MM.1S (cell line): ENCODE results near the gene SUSD4.

Experiments used
- EZH2 ChIP-seq: fragments of 300-600 bp; sonication (generic); optimal IDR thresholded peaks from 2 replicates; pipeline ENCODE3; 2017; ENCODE audit warnings: low read depth, mild to moderate bottlenecking, antibody characterized with exemption, low read length, mixed read lengths
- EZH2phosphoT487 ChIP-seq: fragments of 300-600 bp; sonication (generic); IDR thresholded peaks from 2 replicates; pipeline ENCODE4 v1.6.1; 2018; ENCODE audit warnings: antibody characterized with exemption, low read length
- TF ChIP-seq, protein P1 (sequence below): fragments of 300-600 bp; sonication (generic); IDR thresholded peaks from 2 replicates; pipeline ENCODE4 v1.5.1; 2016; ENCODE audit warnings: antibody characterized with exemption, low read length, mixed read lengths

DNA sequence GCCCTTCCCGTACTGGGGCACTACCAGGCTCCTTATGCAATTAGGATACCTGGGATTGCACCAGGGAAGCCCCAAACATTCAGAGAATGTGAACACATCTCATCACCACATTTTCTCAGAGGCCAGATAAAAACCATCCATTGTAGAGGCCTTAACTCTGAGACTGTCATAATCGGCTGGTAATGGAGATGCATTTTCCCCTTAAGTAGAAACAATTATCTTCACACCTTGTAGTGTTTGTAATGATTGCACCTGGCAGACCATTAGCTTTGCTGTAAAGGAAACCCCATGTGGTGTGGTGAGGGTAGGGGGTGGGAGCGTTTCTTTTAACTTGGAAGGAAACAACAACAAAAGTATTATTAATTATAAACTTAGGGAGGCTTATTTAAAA lies 131.0 kb downstream of the SUSD4 start:
- TF ChIP-seq, protein P1, sequence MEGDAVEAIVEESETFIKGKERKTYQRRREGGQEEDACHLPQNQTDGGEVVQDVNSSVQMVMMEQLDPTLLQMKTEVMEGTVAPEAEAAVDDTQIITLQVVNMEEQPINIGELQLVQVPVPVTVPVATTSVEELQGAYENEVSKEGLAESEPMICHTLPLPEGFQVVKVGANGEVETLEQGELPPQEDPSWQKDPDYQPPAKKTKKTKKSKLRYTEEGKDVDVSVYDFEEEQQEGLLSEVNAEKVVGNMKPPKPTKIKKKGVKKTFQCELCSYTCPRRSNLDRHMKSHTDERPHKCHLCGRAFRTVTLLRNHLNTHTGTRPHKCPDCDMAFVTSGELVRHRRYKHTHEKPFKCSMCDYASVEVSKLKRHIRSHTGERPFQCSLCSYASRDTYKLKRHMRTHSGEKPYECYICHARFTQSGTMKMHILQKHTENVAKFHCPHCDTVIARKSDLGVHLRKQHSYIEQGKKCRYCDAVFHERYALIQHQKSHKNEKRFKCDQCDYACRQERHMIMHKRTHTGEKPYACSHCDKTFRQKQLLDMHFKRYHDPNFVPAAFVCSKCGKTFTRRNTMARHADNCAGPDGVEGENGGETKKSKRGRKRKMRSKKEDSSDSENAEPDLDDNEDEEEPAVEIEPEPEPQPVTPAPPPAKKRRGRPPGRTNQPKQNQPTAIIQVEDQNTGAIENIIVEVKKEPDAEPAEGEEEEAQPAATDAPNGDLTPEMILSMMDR: no peak
- TF ChIP-seq EZH2: no peak
- TF ChIP-seq EZH2phosphoT487: no peak
